SK-N-SH (cell line): ENCODE data around the gene HCN4. TPM values are rescaled to one million over a fixed set of nuclear protein-coding genes. Genes with fewer than 3 reads are reported as not detected.

Experiments
- CTCF ChIA-PET: fragments of 300-600, 350-600 bp; formaldehyde crosslinking; extraction: SDS; loops from one replicate; lab custom pipeline; 2021; lab: Yijun Ruan, JAX
- POLR2A ChIA-PET: fragments of 350-600 bp; sonication (Branson Sonifier 250); formaldehyde crosslinking; extraction: SDS; loops from one replicate; lab custom pipeline; 2020; ENCODE audit warnings: antibody characterized with exemption, inconsistent platforms; lab: Yijun Ruan, JAX
- DNase-seq: peaks from one replicate; pipeline ENCODE4 v3.0.0; 2012
- H2AFZ ChIP-seq: fragments of 200-600 bp; sonication (generic); 2 replicates; pipeline ENCODE4 v1.8.1; 2016; ENCODE audit warnings: antibody characterized with exemption, mild to moderate bottlenecking, low read depth
- H3F3A ChIP-seq: fragments of 200-600 bp; sonication (generic); replicated peaks from 2 replicates; pipeline ENCODE3; 2016; ENCODE audit warnings: antibody characterized with exemption, mild to moderate bottlenecking; ENCODE audit not compliant: insufficient read depth
- H3K27ac ChIP-seq, 2 experiments: fragments of 200-500 bp in 1 of 2; fragments of 200-600 bp in 1 of 2; sonication (Bioruptor generic) in 1 of 2; sonication (generic), shearing (Covaris generic) in 1 of 2; 2 replicates each; pipeline versions ENCODE4 v1.5.1 to v1.6.1; 2014 to 2016; ENCODE audit warnings: low read depth in 2 of 2, inconsistent platforms in 1 of 2, low read length in 1 of 2, mild to moderate bottlenecking in 1 of 2, mixed read lengths in 1 of 2
- H3K27me3 ChIP-seq: fragments of 200-600 bp; sonication (generic), shearing (Covaris generic); 2 replicates; pipeline ENCODE4 v1.6.1; 2016; ENCODE audit warnings: mixed run types; ENCODE audit not compliant: insufficient read depth
- H3K36me3 ChIP-seq, 2 experiments: fragments of 200-500 bp in 1 of 2; fragments of 200-600 bp in 1 of 2; sonication (Bioruptor generic) in 1 of 2; sonication (generic) in 1 of 2; replicated peaks in 1 of 2; 2 replicates each; pipeline versions ENCODE3 to v1.5.1; 2014 to 2016; ENCODE audit warnings: low read length in 1 of 2, mild to moderate bottlenecking in 1 of 2; ENCODE audit not compliant: insufficient read depth in 2 of 2, control insufficient read depth in 1 of 2
- H3K4me1 ChIP-seq, 2 experiments: fragments of 200-500 bp in 1 of 2; fragments of 200-600 bp in 1 of 2; sonication (Bioruptor generic) in 1 of 2; sonication (generic), shearing (Covaris generic) in 1 of 2; 2 replicates each; pipeline versions ENCODE4 v1.5.1 to v1.6.1; 2014 to 2016; ENCODE audit warnings: low read depth in 1 of 2, low read length in 1 of 2, mixed run types in 1 of 2; ENCODE audit not compliant: insufficient read depth in 2 of 2, control insufficient read depth in 1 of 2
- H3K4me2 ChIP-seq: fragments of 200-600 bp; sonication (generic), shearing (Covaris generic); 2 replicates; pipeline ENCODE4 v1.6.1; 2017; ENCODE audit warnings: mixed run types
- H3K4me3 ChIP-seq, 2 experiments: fragments of 200-500 bp in 1 of 2; fragments of 200-600 bp in 1 of 2; sonication (Bioruptor generic) in 1 of 2; sonication (generic), shearing (Covaris generic) in 1 of 2; 2 replicates each; pipeline versions ENCODE4 v1.5.1 to v1.8.1; 2014 to 2016; ENCODE audit warnings: low read depth in 2 of 2, inconsistent platforms in 1 of 2, low read length in 1 of 2, mild to moderate bottlenecking in 1 of 2, mixed read lengths in 1 of 2, moderate library complexity in 1 of 2
- H3K79me2 ChIP-seq: fragments of 200-600 bp; sonication (generic); 2 replicates; pipeline ENCODE4 v1.8.1; 2017; ENCODE audit warnings: mild to moderate bottlenecking; ENCODE audit not compliant: insufficient read depth
- H3K9ac ChIP-seq: fragments of 200-600 bp; sonication (generic); 2 replicates; pipeline ENCODE4 v1.6.1; 2017; ENCODE audit warnings: mixed run types
- H3K9me2 ChIP-seq: fragments of 200-600 bp; sonication (generic); 2 replicates; pipeline ENCODE4 v1.6.1; 2017; ENCODE audit warnings: mixed run types
- H3K9me3 ChIP-seq: fragments of 200-600 bp; sonication (generic); 2 replicates; pipeline ENCODE4 v1.6.1; 2017; ENCODE audit warnings: mixed run types, mild to moderate bottlenecking, moderate library complexity
- H4K20me1 ChIP-seq: fragments of 200-600 bp; sonication (generic); 2 replicates; pipeline ENCODE4 v1.6.1; 2017; ENCODE audit warnings: mild to moderate bottlenecking, mixed run types; ENCODE audit not compliant: insufficient read depth
- ELF1 ChIP-seq: IDR thresholded peaks from 2 replicates; pipeline ENCODE4 v1.4.0; 2012
- FOXM1 ChIP-seq: IDR thresholded peaks from 2 replicates; pipeline ENCODE4 v1.4.0; 2012; ENCODE audit warnings: low read depth, mild to moderate bottlenecking
- MEF2A ChIP-seq: IDR thresholded peaks from 2 replicates; pipeline ENCODE4 v1.4.0; 2012; ENCODE audit warnings: low read depth, borderline replicate concordance
- MXI1 ChIP-seq: IDR thresholded peaks from 2 replicates; pipeline ENCODE4 v1.6.1; 2012; ENCODE audit warnings: mild to moderate bottlenecking, low read depth, low read length, improper control_type of control experiment
- NFIC ChIP-seq: IDR thresholded peaks from 2 replicates; pipeline ENCODE4 v1.4.0; 2012; ENCODE audit warnings: borderline replicate concordance
- RXRA ChIP-seq: IDR thresholded peaks from 2 replicates; pipeline ENCODE4 v1.4.0; 2012; ENCODE audit warnings: low read depth, mild to moderate bottlenecking, borderline replicate concordance
- SMC3 ChIP-seq: IDR thresholded peaks from 2 replicates; pipeline ENCODE4 v1.6.1; 2012; ENCODE audit warnings: low read depth, low read length, improper control_type of control experiment
- ZBTB33 ChIP-seq: IDR thresholded peaks from 2 replicates; pipeline ENCODE4 v1.4.0; 2012; ENCODE audit warnings: low read depth, borderline replicate concordance
- WGBS: methylation state at CpG from one replicate; pipeline ENCODE4 v1.1.6; 2017; ENCODE audit warnings: low lambda C conversion rate; 5-methylcytosine and 5-hydroxymethylcytosine counted together
- polyA plus RNA-seq, 3 experiments: library from polyadenylated mRNA; depleted of rRNA; stranded (reverse); fragments of >200 nt; gene quantifications; 2 replicates each; pipeline ENCODE4 v1.2.3, GENCODE V29; 2012

Gene HCN4
- polyA plus RNA-seq, 1 of the 3 experiments (the other 2 are of a cell fraction), result not detected

- WGBS, result 62% methylated on average over 6 of the region's 6 CpGs
- Histone ChIP-seq H3K4me2 (no peak overlapping the region), H3K9ac (no peak overlapping the region), H3K4me3 (no peak overlapping the region), H3K9me3 (no peaks in the 10 kb centered on the region), H4K20me1 (no peaks in the 10 kb centered on the region), H3F3A (no peaks in the 10 kb centered on the region), H2AFZ (no peak overlapping the region), H3K79me2 (no peaks in the 10 kb centered on the region), H3K27me3 (peaks cover 13% of the 10 kb centered on the region; the same call in 1 of the 2 replicates), H3K36me3 (no peaks in the 10 kb centered on the region), H3K4me1 (no peaks in the 10 kb centered on the region; a peak in 1 of 4 replicates), H3K27ac (no peak overlapping the region), H3K9me2 (no peaks in the 10 kb centered on the region)
- no peak for TF ChIP-seq ZBTB33
- CTCF ChIA-PET, result interaction anchor here (0.5 to 1.7 kb wide), 3 partner anchors 23 to 344 kb away, joined by 3 to 4 read pairs (median 3); no protein-coding TSS in a partner anchor
- DNase-seq, result no peak
- POLR2A ChIA-PET, result no interaction called here
Measured at GRCh38 chr15:73355612-73356265, 13.0 kb downstream of the HCN4 start.

GRCh38 chr15:73354241-73354640 lies 14.5 kb downstream of the HCN4 start:
- DNase-seq, result no peak
- H4K20me1 ChIP-seq, result no peaks in the 10 kb centered on the region
- no peak overlapping the region for H3K9ac ChIP-seq
- H3K36me3 ChIP-seq, result no peaks in the 10 kb centered on the region
- H3K27me3 ChIP-seq, result peaks cover 8% of the 10 kb centered on the region; the same call in 1 of the 2 replicates
- no peaks in the 10 kb centered on the region for H3K9me3 ChIP-seq
- H3K9me2 ChIP-seq, result no peaks in the 10 kb centered on the region
- no peak overlapping the region for H2AFZ ChIP-seq
- ChIA-PET POLR2A (no interaction called here), CTCF (no interaction called here)
- H3K4me2 ChIP-seq, result no peak overlapping the region
- no peaks in the 10 kb centered on the region; a peak in 1 of 4 replicates for H3K4me1 ChIP-seq
- H3F3A ChIP-seq, result no peaks in the 10 kb centered on the region
- TF ChIP-seq ZBTB33, result no peak
- TF ChIP-seq SMC3, result no peak
- no peak for TF ChIP-seq MEF2A
- no peak for TF ChIP-seq RXRA
- no peak for TF ChIP-seq MXI1
- TF ChIP-seq FOXM1, result no peak
- no peak for TF ChIP-seq NFIC
- no peak for TF ChIP-seq ELF1
- no peak overlapping the region for H3K4me3 ChIP-seq
- no peak overlapping the region for H3K27ac ChIP-seq
- 48% methylated on average over 2 of the region's 4 CpGs for WGBS
- H3K79me2 ChIP-seq, result no peaks in the 10 kb centered on the region
